GM12891 (cell line): ENCODE data around the gene SLCO1B1.

Experiments used
- POLR2A ChIP-seq: IDR thresholded peaks from 2 replicates; pipeline ENCODE4 v1.6.1; 2011; ENCODE audit warnings: low read depth, low read length, control low read depth
- POLR2AphosphoS5 ChIP-seq: IDR thresholded peaks from 2 replicates; pipeline ENCODE4 v1.6.1; 2011; ENCODE audit warnings: low read depth, low read length, control low read depth
- SPI1 ChIP-seq: IDR thresholded peaks from 2 replicates; pipeline ENCODE4 v1.6.1; 2011; ENCODE audit warnings: low read depth, low read length, control low read depth
- TAF1 ChIP-seq: IDR thresholded peaks from 2 replicates; pipeline ENCODE4 v1.6.1; 2011; ENCODE audit warnings: low read depth, low read length, control low read depth

GRCh38 chr12:21234395-21234794, 103.4 kb downstream of the SLCO1B1 start:
- no peak for TF ChIP-seq POLR2A
- no peak for TF ChIP-seq POLR2AphosphoS5
- TF ChIP-seq SPI1 = no peak
- no peak for TF ChIP-seq TAF1
